ENCODE measurements around the gene DENND6B. TPM values are rescaled to one million over a fixed set of nuclear protein-coding genes. Genes with fewer than 3 reads are reported as not detected.

Gene DENND6B
- total and polyA plus RNA-seq, 2 of the 13 experiments (the other 11 are each of a cell fraction or from before 2014, with no cell fraction given): 0.95 to 3.8 TPM

DNA sequence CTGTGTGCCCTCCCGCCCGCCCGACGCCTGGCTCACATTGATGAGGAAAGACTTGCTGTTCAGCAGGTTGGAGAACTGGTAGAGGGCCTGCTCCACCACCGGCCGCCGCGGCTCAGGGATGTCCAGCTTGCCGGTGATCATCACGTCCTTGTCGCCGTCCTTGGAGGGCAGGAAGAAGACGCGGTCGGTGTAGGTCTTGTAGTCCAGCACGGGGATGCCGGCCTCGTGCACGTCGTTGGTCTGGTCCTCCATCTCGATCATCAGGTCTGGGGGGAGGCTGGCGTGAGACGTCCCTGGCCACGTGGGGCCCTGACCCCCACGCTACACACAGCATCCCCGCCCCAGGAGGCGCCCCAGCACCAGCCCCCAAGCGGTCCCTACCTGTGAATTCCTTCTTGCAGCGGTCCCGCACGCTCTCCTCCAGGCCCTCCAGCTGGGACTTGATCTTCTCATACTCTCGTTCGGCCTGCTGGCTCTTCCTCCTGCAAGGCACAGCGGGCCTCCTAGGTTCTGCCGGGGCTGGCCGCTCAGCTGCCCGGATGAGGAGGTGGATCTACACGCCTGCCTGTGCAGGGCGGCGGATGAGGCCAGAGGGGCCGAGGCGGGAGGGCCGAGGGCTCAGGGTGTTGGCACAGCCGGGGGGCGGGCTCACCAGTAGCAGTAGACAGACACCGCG lies 46.0 kb downstream of the DENND6B start:
- BruUV-seq (replicated peaks): TSS peak; percentile 60
- Histone ChIP-seq H4K20me1 (ENCODE audit: insufficient read depth, low read length) (no peaks in the 10 kb centered on the region), H3K9ac (ENCODE audit: insufficient read depth, low read depth, low read length) (no peak overlapping the region), H2AFZ (ENCODE audit: low read length) (no peak overlapping the region), H3K4me3 (replicated peaks in 1 of 3; ENCODE audit: insufficient read depth in 1 of 3, low read depth in 2 of 3, low read length in 3 of 3) (no peak overlapping the region), H3K4me2 (ENCODE audit: low read depth, low read length) (no peak overlapping the region), H3K27me3 (ENCODE audit: control insufficient read depth in 1 of 2, insufficient read depth in 2 of 2, low read length in 2 of 2) (no peaks in the 10 kb centered on the region), H3K9me3 (ENCODE audit: low read length) (no peaks in the 10 kb centered on the region), H3K27ac (ENCODE audit: extremely low read length, insufficient read depth, low read length) (no peak overlapping the region), H3K36me3 (replicated peaks in 1 of 2; ENCODE audit: control insufficient read depth in 1 of 2, insufficient read depth in 2 of 2, low read length in 2 of 2) (peaks cover 32 to 47% of the 10 kb centered on the region in 2 experiments; a peak in 4 of 5 replicates), H3K4me1 (ENCODE audit: insufficient read depth, low read length) (no peaks in the 10 kb centered on the region), H3K79me2 (ENCODE audit: insufficient read depth, low read length) (no peaks in the 10 kb centered on the region)
- ChIA-PET POLR2A (no interaction called here), CTCF (ENCODE audit: low intra/inter-chr PET ratio, low total read pairs) (no interaction called here)
- ATAC-seq (no peak), FAIRE-seq (no peak), DNase-seq (ENCODE audit: low spot score) (no peak)
- TF ChIP-seq GFI1 (CRISPR knock-in tag; IDR thresholded peaks at IDR 0.05; ENCODE audit: borderline replicate concordance) (no peak), RBFOX2 (IDR thresholded peaks at IDR 0.05; ENCODE audit: low read depth, low read length) (0 out of 2 replicates have a peak, but pooled peaks have one; percentile 28), CHD4 (IDR thresholded peaks at IDR 0.05; ENCODE audit: borderline replicate concordance, low read length) (no peak)
- TF ChIP-seq, protein P1, sequence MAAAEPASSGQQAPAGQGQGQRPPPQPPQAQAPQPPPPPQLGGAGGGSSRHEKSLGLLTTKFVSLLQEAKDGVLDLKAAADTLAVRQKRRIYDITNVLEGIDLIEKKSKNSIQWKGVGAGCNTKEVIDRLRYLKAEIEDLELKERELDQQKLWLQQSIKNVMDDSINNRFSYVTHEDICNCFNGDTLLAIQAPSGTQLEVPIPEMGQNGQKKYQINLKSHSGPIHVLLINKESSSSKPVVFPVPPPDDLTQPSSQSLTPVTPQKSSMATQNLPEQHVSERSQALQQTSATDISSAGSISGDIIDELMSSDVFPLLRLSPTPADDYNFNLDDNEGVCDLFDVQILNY (CRISPR knock-in tag; conservative IDR thresholded peaks at IDR 0.05): no peak
- TF ChIP-seq, protein P2, sequence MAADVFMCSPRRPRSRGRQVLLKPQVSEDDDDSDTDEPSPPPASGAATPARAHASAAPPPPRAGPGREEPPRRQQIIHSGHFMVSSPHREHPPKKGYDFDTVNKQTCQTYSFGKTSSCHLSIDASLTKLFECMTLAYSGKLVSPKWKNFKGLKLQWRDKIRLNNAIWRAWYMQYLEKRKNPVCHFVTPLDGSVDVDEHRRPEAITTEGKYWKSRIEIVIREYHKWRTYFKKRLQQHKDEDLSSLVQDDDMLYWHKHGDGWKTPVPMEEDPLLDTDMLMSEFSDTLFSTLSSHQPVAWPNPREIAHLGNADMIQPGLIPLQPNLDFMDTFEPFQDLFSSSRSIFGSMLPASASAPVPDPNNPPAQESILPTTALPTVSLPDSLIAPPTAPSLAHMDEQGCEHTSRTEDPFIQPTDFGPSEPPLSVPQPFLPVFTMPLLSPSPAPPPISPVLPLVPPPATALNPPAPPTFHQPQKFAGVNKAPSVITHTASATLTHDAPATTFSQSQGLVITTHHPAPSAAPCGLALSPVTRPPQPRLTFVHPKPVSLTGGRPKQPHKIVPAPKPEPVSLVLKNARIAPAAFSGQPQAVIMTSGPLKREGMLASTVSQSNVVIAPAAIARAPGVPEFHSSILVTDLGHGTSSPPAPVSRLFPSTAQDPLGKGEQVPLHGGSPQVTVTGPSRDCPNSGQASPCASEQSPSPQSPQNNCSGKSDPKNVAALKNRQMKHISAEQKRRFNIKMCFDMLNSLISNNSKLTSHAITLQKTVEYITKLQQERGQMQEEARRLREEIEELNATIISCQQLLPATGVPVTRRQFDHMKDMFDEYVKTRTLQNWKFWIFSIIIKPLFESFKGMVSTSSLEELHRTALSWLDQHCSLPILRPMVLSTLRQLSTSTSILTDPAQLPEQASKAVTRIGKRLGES (CRISPR knock-in tag; IDR thresholded peaks at IDR 0.05; ENCODE audit: borderline replicate concordance): no peak
- 93% methylated on average over 41 of the region's 47 CpGs for WGBS (ENCODE audit: low lambda C conversion rate)
- in situ Hi-C loops (cut with HindIII; ENCODE audit: extremely low pct_ligation_motif_present, low pct_unique_long_range_greater_than_20kb) (no loop called here), intact Hi-C loops (cut with micrococcal nuclease; ENCODE audit: unreplicated experiment) (no loop called here)

Data from HepG2 (cell line).